ENCODE data around the gene DDX21. TPM values are rescaled to one million over a fixed set of nuclear protein-coding genes. Genes with fewer than 3 reads are reported as not detected.

DDX21 gene
- total and polyA plus RNA-seq, 2 of the 13 experiments (the other 11 are each of a cell fraction or from before 2014, with no cell fraction given) = 52.5 to 147 TPM

DNA sequence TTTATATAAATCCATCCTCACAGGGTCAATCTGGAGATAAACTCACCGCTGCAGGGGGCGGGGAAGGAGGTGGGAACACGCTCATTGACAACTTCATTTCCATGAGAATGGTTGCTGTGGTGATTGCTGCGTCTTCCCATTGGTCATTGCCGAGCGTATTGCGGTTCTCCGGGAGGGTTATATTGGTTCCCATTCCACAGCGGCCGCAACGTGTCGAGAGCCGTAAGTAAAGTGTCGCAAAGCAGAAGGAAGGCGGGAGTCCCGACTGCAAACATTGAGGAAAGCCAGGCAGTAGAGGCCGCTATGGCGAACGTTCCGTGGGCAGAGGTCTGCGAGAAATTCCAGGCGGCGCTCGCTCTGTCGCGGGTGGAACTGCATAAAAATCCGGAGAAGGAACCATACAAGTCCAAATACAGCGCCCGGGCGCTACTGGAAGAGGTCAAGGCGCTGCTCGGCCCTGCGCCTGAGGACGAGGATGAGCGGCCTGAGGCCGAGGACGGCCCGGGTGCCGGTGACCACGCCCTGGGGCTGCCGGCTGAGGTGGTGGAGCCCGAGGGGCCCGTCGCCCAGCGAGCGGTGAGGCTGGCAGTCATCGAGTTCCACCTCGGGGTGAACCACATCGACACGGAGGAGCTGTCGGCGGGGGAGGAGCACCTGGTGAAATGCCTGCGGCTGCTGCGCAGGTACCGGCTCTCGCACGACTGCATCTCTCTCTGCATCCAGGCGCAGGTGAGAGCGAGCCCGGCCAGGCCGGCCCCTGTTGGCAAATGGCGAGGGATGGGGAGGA is 32.8 kb downstream of the DDX21 start, which contains the start of gene KIFBP (continued):
- TF ChIP-seq, protein P1, sequence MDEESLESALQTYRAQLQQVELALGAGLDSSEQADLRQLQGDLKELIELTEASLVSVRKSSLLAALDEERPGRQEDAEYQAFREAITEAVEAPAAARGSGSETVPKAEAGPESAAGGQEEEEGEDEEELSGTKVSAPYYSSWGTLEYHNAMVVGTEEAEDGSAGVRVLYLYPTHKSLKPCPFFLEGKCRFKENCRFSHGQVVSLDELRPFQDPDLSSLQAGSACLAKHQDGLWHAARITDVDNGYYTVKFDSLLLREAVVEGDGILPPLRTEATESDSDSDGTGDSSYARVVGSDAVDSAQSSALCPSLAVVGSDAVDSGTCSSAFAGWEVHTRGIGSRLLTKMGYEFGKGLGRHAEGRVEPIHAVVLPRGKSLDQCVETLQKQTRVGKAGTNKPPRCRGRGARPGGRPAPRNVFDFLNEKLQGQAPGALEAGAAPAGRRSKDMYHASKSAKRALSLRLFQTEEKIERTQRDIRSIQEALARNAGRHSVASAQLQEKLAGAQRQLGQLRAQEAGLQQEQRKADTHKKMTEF (CRISPR knock-in tag; IDR thresholded peaks at IDR 0.05) = peak; percentile 80
- no peak for TF ChIP-seq ZFP82 (CRISPR knock-in tag; IDR thresholded peaks at IDR 0.05; ENCODE audit: borderline replicate concordance)
- no peak for TF ChIP-seq TCF12 (IDR thresholded peaks at IDR 0.05)
- TF ChIP-seq TCF12 (CRISPR knock-in tag; IDR thresholded peaks at IDR 0.05) = peak; percentile 73; the same call in 1 of the 2 replicates
- TF ChIP-seq, protein P2, sequence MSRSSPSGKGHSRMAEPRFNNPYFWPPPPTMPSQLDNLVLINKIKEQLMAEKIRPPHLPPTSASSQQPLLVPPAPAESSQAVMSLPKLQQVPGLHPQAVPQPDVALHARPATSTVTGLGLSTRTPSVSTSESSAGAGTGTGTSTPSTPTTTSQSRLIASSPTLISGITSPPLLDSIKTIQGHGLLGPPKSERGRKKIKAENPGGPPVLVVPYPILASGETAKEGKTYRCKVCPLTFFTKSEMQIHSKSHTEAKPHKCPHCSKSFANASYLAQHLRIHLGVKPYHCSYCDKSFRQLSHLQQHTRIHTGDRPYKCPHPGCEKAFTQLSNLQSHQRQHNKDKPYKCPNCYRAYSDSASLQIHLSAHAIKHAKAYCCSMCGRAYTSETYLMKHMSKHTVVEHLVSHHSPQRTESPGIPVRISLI (CRISPR knock-in tag; IDR thresholded peaks at IDR 0.05; ENCODE audit: borderline replicate concordance) = no peak
- TF ChIP-seq, protein P3, sequence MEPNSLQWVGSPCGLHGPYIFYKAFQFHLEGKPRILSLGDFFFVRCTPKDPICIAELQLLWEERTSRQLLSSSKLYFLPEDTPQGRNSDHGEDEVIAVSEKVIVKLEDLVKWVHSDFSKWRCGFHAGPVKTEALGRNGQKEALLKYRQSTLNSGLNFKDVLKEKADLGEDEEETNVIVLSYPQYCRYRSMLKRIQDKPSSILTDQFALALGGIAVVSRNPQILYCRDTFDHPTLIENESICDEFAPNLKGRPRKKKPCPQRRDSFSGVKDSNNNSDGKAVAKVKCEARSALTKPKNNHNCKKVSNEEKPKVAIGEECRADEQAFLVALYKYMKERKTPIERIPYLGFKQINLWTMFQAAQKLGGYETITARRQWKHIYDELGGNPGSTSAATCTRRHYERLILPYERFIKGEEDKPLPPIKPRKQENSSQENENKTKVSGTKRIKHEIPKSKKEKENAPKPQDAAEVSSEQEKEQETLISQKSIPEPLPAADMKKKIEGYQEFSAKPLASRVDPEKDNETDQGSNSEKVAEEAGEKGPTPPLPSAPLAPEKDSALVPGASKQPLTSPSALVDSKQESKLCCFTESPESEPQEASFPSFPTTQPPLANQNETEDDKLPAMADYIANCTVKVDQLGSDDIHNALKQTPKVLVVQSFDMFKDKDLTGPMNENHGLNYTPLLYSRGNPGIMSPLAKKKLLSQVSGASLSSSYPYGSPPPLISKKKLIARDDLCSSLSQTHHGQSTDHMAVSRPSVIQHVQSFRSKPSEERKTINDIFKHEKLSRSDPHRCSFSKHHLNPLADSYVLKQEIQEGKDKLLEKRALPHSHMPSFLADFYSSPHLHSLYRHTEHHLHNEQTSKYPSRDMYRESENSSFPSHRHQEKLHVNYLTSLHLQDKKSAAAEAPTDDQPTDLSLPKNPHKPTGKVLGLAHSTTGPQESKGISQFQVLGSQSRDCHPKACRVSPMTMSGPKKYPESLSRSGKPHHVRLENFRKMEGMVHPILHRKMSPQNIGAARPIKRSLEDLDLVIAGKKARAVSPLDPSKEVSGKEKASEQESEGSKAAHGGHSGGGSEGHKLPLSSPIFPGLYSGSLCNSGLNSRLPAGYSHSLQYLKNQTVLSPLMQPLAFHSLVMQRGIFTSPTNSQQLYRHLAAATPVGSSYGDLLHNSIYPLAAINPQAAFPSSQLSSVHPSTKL (CRISPR knock-in tag; IDR thresholded peaks at IDR 0.05) = 0 out of 2 replicates have a peak, but pooled peaks have one; percentile 56
- peak; percentile 82; the same call in 1 of the 2 replicates for TF ChIP-seq ZNF563 (CRISPR knock-in tag; IDR thresholded peaks at IDR 0.05)
- TF ChIP-seq, protein P4, sequence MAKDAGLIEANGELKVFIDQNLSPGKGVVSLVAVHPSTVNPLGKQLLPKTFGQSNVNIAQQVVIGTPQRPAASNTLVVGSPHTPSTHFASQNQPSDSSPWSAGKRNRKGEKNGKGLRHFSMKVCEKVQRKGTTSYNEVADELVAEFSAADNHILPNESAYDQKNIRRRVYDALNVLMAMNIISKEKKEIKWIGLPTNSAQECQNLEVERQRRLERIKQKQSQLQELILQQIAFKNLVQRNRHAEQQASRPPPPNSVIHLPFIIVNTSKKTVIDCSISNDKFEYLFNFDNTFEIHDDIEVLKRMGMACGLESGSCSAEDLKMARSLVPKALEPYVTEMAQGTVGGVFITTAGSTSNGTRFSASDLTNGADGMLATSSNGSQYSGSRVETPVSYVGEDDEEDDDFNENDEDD (CRISPR knock-in tag; IDR thresholded peaks at IDR 0.05; ENCODE audit: borderline replicate concordance) = peak; percentile 93
- TF ChIP-seq, protein P5, sequence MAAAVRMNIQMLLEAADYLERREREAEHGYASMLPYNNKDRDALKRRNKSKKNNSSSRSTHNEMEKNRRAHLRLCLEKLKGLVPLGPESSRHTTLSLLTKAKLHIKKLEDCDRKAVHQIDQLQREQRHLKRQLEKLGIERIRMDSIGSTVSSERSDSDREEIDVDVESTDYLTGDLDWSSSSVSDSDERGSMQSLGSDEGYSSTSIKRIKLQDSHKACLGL (CRISPR knock-in tag; IDR thresholded peaks at IDR 0.05) = peak; percentile 75
- TF ChIP-seq, protein P6, sequence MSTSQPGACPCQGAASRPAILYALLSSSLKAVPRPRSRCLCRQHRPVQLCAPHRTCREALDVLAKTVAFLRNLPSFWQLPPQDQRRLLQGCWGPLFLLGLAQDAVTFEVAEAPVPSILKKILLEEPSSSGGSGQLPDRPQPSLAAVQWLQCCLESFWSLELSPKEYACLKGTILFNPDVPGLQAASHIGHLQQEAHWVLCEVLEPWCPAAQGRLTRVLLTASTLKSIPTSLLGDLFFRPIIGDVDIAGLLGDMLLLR (CRISPR knock-in tag; IDR thresholded peaks at IDR 0.05) = peak; percentile 79; the same call in 1 of the 2 replicates
- TF ChIP-seq, protein P7, sequence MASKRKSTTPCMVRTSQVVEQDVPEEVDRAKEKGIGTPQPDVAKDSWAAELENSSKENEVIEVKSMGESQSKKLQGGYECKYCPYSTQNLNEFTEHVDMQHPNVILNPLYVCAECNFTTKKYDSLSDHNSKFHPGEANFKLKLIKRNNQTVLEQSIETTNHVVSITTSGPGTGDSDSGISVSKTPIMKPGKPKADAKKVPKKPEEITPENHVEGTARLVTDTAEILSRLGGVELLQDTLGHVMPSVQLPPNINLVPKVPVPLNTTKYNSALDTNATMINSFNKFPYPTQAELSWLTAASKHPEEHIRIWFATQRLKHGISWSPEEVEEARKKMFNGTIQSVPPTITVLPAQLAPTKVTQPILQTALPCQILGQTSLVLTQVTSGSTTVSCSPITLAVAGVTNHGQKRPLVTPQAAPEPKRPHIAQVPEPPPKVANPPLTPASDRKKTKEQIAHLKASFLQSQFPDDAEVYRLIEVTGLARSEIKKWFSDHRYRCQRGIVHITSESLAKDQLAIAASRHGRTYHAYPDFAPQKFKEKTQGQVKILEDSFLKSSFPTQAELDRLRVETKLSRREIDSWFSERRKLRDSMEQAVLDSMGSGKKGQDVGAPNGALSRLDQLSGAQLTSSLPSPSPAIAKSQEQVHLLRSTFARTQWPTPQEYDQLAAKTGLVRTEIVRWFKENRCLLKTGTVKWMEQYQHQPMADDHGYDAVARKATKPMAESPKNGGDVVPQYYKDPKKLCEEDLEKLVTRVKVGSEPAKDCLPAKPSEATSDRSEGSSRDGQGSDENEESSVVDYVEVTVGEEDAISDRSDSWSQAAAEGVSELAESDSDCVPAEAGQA (IDR thresholded peaks at IDR 0.05; ENCODE audit: low read depth) = no peak
- TF ChIP-seq, protein P7 (CRISPR knock-in tag; IDR thresholded peaks at IDR 0.05; ENCODE audit: borderline replicate concordance) = no peak

Measured in HepG2 (cell line).